HG02884 (cell line): ENCODE data around the gene SELENOM.
"Not testable (repeated sequence)": the region's sequence is repeated elsewhere in the genome, so short reads cannot be mapped to it uniquely, and the experiment has no call there.

ENCODE experiments used
- ATAC-seq: cut with Tn5 transposase; IDR thresholded peaks from one replicate; pipeline ENCODE4 v1.9.1; 2021; ENCODE audit warnings: mild to moderate bottlenecking, moderate library complexity; ENCODE audit not compliant: unreplicated experiment

SELENOM gene

DNA sequence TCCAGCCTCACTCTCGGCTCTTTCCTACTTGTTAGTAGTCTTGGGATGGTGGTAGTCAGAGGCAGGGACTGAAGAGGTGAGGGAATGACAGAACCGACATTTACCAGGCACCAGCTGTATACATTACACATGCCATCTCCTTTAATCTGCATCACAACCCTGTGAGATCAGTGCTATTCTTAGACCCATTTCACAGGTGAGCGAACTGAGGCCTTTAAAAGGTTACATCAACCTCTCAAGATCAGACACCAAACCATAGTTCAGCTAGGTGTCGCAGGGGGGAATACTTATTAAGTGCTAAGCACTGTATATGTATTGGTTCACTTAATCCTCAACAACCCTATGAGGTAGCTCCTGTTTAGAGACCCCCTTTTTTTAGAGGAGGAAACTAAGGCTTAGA lies 27.3 kb upstream of the SELENOM start:
- no peak for ATAC-seq

DNA sequence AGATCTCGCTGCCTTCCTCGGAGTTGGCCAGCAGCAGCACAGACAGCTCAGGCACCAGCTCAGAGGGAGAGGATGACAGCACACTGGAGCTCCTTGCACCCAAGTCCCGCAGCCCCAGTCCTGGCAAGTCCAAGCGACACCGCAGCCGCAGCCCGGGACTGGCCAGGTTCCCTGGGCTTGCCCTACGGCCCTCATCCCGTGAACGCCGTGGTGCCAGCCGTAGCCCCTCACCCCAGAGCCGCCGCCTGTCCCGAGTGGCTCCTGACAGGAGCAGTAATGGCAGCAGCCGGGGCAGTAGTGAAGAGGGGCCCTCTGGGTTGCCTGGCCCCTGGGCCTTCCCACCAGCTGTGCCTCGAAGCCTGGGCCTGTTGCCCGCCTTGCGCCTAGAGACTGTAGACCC lies 26.5 kb upstream of the SELENOM start:
- ATAC-seq = no peak

DNA sequence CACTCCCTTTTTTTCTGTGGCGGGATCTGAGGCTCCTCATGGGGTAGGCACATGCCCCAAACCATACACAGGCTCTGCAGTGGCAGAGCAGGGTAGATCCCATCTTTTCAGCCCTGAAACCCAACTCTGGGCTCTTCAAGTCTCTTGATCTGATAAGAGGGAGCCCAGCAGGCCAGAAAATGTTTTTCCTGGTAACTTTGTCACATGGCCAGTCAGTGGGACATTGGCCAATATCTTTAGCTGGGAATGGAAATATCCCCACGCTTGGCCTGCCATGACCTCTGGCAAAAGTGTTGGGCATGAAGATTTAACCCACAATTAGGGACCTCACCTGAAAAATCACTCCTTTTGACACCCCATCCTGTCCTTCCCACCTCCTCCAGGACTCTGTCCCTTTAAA lies 23.5 kb upstream of the SELENOM start:
- no peak for ATAC-seq

DNA sequence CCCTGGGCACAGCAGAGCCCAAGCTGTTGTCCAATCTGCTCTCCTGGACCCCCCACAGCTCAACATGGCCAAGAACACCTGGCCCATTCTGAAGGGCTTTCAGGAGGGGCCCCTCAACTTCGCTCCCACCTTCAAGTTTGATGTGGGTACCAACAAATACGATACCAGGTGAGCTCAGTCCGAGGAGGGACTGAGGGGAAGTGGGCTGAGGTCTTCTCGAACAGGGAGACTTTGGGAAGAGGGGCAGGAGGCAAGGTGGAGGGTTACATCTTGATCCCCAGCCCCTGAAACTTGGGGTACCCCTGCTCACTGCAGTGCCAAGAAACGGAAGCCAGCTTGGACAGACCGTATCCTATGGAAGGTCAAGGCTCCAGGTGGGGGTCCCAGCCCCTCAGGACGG lies 20.8 kb upstream of the SELENOM start:
- no peak for ATAC-seq

DNA sequence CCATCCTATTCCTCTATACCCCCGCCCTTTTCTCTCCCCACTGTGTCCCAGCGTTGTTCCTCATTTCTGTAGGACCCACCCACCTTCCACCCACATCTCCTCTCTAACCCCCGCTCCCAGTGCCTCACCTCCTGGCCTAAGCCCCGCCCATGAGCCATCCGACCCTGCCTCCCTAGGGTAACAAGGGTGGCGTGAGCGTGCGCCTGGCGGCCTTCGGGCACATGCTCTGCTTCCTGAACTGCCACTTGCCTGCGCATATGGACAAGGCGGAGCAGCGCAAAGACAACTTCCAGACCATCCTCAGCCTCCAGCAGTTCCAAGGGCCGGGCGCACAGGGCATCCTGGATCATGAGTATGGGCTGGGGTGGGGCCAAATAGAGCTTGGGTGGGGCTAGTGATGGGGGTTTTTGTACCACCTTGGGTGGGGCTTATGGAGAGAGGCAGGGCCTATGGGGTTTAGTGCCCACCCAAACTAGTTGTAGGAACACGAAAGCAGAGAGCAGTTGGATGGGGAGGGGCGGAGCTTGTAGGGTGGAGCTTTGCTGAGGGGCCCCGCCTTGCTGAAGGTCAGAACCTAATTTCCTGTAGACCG lies 19.9 kb upstream of the SELENOM start:
- ATAC-seq = no peak

DNA sequence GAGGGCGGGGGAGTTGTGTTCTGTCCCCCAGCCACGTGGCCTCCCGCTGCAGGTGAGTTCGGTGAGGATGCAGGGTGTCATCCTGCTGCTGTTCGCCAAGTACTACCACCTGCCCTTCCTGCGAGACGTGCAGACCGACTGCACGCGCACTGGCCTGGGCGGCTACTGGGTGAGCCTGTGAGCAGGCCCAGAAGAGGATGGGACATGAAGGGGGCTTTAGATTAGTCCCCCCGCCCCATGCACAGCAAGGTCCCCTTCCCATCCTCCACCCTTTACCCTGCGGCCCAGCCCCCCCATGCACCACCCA lies 19.5 kb upstream of the SELENOM start:
- no peak for ATAC-seq

DNA sequence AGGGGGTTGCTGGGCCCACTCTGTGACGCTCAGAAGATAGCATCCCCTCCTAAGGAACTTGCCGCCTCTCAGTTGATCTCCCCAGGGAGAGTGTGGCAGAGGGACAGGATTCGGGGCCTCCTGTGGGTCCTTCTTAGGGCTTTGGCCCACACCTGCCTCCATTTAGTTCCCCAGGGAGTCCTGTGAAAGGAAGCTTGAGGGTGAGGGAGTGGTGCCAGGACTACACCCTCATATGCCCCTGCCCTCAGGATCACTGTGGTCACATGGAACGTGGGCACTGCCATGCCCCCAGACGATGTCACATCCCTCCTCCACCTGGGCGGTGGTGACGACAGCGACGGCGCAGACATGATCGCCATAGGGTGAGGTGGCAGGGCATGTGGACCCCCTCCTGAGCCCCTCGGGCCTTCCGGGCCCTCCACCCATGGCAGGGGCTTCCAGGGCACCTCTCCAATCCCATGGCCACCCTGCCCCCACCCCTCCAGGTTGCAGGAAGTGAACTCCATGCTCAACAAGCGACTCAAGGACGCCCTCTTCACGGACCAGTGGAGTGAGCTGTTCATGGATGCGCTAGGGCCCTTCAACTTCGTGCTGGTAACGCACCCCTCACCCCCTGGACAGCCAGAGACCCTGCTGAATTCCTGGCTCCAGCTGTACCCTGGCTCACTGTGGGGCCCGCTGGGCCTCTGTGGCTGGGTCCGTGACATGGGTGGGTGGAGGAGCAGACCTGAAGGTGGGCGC lies 18.9 kb upstream of the SELENOM start:
- no peak for ATAC-seq

DNA sequence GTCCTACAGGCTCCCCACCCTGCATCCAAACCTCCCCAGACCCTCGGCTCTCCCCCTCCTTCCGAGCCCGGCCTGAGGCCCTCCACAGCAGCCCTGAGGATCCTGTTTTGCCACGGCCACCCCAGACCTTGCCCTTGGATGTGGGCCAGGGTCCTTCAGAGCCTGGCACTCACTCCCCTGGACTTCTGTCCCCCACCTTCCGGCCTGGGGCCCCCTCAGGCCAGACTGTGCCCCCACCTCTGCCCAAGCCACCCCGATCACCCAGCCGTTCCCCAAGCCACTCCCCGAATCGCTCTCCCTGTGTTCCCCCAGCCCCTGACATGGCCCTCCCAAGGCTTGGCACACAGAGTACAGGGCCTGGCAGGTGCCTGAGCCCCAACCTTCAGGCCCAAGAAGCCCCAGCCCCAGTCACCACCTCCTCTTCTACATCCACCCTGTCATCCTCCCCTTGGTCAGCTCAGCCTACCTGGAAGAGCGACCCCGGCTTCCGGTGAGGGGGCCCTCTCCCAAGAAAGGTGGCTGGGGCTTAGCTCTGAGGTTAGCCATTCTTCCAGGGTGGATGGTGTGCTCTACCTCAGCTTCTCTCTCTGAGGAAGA lies 18.3 kb upstream of the SELENOM start:
- no peak for ATAC-seq

DNA sequence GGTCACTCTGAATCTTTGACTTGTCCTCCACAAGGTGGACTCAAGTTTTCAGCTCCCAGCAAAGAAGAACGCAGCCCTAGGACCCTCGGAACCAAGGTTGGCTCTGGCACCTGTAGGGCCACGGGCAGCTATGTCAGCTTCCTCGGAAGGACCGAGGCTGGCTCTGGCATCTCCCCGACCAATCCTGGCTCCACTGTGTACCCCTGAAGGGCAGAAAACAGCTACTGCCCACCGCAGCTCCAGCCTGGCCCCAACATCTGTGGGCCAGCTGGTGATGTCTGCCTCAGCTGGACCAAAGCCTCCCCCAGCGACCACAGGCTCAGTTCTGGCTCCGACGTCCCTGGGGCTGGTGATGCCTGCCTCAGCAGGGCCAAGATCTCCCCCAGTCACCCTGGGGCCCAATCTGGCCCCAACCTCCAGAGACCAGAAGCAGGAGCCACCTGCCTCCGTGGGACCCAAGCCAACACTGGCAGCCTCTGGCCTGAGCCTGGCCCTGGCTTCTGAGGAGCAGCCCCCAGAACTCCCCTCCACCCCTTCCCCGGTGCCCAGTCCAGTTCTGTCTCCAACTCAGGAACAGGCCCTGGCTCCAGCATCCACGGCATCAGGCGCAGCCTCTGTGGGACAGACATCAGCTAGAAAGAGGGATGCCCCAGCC lies 17.6 kb upstream of the SELENOM start:
- ATAC-seq = no peak

DNA sequence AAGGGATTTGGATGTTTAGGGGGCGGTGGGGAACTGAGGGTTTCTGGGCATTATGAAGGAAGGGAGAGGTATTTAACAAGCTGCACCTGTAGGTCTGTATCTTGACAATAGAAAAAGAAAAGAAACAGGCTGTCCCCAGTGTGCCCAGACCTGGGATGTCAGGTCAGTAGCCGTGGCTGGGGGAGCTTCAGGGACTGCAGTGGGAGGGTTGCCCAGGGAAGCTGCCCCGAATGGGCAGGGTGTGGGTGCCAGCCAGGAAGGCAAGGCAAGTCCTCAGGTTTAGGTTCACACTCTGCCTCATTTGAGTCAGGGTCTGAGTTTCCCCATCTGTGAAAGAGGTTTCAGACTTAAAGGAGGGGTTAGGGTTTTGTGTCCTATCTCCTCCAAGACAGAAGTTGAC lies 16.9 kb upstream of the SELENOM start:
- no peak for ATAC-seq

DNA sequence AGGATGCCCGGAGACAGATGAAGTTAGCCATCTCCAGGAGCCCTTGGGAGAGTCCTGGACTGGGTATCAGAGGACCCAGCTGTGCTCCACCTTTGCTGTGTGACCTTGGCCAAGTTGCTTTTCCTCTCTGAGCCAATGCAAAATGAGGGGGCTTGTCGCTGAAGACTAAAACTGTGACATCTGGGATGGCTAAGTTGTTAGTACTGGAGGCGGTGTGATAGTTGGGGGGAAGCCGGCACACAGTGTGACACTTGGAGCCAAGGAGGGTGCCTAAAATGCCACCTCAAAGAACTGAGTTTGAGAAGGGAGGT lies 15.9 kb upstream of the SELENOM start:
- no peak for ATAC-seq

DNA sequence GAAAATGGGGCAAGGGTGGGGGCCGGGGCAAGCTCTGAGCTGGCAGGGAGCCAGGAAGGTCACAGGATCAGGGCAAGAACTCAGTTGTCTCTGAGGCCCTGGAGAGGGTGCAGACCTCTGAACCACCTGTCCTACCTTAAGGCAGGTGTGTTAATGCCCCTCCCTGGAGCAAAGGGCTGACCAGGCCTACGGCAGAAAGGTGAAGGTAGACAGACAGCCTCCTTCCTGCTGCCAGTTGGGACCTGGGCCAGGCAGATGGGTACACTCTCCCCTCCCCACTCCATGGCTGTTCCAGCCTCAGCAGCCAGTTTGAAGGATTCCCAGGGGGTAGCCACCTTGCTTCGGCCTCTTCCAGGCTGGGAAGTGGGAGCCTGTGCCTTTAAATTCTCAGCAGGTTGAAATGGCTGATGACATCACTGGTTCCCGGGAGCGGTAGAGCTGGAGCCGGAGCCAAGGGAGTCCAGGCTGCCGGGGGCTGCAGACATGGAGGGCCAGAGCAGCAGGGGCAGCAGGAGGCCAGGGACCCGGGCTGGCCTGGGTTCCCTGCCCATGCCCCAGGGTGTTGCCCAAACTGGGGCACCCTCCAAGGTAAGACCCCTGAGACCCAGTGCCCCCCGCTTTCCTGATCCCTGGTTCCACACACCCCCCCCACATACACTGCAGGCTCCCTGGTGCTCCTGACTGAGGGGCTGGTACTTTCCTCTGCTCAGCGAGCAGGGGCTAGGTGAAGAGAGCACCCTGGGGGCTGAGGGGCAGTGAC lies 15.3 kb upstream of the SELENOM start, which contains the start of gene INPP5J:
INPP5J (plus strand) TSS at position 435 of the 760 bp plus-strand sequence; CDS start at position 484, 49 bp downstream.
- no peak for ATAC-seq

DNA sequence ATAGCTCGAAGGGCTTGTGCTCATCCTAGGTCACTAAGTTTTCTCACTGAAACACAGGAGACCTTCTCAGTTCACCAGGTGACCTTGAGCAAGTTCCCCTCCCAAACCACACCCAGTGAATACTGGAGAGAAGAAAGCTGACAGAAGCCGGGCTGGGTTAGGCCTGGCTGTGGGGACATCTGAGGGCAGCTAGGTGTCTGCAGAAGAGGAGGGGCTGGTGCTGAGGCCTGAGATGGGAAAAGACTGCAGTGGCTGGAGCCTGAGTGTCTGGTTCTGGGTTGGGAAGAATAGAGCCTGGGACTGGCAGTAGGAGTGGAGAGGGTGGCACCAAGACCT lies 14.8 kb upstream of the SELENOM start:
- ATAC-seq = no peak

DNA sequence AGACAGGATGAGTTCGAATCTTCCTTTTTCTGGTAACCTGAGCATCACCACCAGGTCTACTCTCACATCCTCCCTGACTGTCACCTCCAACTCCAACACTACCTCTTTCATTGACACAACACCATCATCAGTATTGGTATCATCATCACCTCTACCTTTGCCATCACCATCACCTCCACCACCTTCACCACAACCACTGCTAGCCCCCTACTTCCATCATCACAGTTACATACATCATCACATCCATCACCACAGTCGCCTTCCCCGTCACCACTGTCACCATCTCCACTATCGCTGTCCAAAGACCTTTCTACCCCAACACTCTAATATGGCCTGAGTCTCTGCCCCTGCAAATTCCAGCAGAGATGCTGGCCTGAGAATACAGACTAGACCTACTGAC lies 14.0 kb upstream of the SELENOM start:
- no peak for ATAC-seq

DNA sequence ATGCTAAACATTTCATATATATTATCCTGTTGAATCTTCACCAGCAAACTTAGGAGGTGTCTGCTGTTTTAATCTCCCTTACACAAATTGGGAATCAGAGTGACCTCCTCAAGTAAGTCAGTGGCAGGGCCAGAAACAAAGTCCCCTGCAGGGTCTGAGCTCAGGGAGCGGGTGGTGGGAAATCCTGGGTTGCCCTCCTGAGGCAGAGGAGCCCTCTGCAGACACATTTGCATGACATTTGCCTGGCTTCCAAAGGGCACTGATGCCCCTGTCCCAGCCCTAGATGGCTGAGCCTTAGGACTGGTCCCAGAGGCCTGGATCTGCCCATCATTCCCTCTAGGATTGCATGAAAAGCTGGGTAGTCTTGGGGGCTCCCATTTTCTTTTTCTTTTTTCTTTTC lies 13.3 kb upstream of the SELENOM start:
- no peak for ATAC-seq

DNA sequence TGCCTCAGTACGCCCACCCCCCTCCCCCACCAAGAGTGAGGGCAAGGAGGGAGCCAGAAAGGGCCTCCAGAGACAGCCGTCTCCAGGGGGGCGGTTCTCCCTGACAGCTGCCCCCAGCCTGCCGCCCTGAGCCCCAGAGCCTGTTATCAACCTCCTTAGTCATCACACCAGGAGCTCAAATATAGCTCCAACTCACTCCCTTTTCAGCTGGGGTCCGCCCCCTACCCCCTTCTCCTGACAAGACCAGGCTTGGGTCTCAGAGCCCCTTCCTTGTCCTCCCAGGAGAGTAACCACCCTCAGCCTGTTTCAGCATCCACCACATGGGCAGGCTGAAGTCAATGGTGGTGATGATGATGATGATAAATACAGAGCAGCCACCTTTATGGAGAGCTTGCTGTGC lies 12.9 kb upstream of the SELENOM start:
- ATAC-seq = no peak

DNA sequence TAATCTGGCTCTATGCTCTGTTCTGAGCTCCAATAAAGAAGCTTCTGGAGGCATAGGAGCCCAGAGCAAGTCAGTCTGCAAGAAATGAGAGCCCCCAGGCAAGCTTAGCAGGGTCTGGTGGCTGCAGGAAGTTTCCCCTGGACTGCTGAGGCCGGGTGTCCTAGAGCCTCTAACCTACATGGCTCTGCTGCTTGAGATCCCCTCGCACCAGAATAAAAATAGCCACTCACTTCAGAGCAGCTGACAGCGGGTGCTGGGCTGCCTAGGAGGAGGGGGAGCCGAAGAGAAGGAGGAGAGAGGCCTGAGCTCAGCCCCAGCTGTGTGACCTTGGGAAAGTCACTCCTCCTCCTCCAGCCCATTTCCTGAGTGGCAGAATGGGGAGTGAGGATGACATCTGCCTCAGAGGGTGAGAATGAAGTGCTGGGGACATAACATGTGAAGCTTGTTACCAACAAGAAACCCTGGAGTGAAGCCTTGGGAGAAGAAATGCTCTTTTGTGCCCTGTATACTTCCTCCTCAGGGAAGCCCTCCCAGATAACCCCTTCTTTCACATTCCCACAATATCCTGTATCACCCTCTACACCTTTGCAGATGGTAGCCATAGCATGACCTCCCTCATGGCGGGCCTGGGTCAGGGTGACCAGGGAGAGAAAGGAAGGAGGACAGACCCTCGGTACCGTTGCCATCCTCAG lies 11.8 kb upstream of the SELENOM start:
- no peak for ATAC-seq

DNA sequence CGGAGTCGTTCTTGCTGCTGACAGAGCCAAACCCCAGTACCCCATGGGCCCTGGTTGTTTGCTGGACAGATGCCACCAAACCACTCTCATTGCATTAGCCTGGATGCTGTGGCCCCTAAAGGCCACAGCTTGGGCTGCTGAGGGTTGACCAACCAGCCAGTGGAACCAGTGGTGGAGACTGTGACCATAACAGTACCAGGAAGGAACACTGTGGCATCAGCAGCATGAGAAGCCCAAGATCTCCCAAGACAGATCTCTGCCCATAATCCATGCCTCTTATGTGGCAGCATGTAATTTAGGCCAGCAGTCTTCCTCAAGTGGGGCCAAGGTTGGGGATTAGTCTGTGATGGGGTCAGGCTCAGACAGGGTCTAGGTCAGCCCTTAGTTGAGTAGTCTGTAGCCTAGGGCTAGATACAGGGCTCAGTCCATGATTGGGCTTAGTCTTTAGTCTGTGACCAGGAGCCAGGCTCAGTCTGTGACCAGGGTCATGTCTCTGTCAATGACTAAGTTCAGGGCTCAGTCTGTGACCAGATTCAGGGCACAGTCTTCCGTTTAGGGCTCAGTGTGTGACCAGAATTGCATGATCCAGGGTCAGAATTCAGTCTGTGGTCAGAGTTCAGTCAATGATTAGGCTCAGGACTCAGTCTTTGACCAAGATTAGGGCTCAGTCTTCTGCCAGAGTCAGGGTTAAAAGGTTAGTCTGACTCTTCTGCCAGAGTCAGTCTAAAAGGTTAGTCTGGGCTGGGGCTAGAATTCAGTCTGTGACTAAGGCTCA lies 10.9 kb upstream of the SELENOM start:
- no peak for ATAC-seq

DNA sequence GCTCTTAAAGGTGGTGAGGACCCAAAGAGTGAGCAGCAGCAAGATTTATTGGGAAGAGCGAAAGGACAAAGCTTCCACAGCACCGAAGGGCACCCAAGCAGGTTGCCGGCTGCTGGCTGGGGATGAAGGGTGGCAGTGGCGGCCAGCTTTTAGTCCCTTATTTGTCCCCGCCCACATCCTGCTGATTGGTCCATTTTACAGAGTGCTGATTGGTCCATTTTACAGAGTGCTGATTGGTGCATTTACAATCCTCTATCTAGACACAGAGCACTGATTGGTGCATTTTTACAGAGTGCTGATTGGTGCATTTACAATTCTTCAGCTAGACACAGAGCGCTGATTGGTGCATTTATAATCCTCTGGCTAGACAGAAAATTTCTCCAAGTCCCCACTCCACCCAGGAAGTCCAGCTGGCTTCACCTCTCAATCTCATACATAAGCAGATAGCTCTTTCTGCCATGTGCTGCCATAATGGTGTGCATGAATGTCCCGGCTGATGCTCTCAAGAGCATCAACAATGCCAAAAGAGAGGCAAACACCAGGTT lies 5.3 kb upstream of the SELENOM start:
- not testable (repeated sequence) for ATAC-seq

DNA sequence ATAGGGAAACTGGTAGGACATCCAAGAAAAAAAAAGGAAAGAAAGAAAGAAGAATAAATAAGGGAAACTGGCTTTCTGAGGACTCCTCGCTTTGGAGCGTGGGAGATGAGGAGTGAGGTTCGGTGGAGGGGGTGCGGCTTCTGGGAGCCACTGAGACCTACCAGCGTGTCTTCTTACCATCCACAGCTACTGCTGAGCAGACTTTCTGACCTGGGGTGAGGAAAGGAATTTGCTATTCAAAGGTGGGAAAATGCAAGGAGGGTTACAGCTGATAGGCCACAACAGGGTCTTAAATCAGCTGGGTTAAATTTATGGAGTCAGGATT lies 488 bp upstream of the SELENOM start:
- no peak for ATAC-seq
